Ishikawa (cell line): ENCODE results near the gene TMEM209.

Experiments used
- CEBPB ChIP-seq: IDR thresholded peaks from 2 replicates; pipeline ENCODE4 v1.6.1; 2012
- CREB1 ChIP-seq: IDR thresholded peaks from 2 replicates; pipeline ENCODE4 v1.6.1; 2012; ENCODE audit warnings: low read depth
- EGR1 ChIP-seq: IDR thresholded peaks from 2 replicates; pipeline ENCODE4 v1.6.1; 2012
- EP300 ChIP-seq: IDR thresholded peaks from 2 replicates; pipeline ENCODE4 v1.6.1; 2012; ENCODE audit warnings: borderline replicate concordance
- FOXM1 ChIP-seq: IDR thresholded peaks from 2 replicates; pipeline ENCODE4 v1.6.1; 2012; ENCODE audit warnings: low read depth, borderline replicate concordance
- NFIC ChIP-seq: IDR thresholded peaks from 2 replicates; pipeline ENCODE4 v1.6.1; 2012
- RAD21 ChIP-seq: IDR thresholded peaks from 2 replicates; pipeline ENCODE4 v1.6.1; 2012; ENCODE audit warnings: low read depth
- REST ChIP-seq: IDR thresholded peaks from 2 replicates; pipeline ENCODE4 v1.6.1; 2012; ENCODE audit warnings: low read depth, mild to moderate bottlenecking
- TAF1 ChIP-seq: IDR thresholded peaks from 2 replicates; pipeline ENCODE4 v1.6.1; 2012; ENCODE audit warnings: low read depth, mild to moderate bottlenecking
- TCF12 ChIP-seq: IDR thresholded peaks from 2 replicates; pipeline ENCODE4 v1.6.1; 2012; ENCODE audit warnings: low read depth
- TEAD4 ChIP-seq: IDR thresholded peaks from 2 replicates; pipeline ENCODE4 v1.6.1; 2012
- USF1 ChIP-seq: IDR thresholded peaks from 2 replicates; pipeline ENCODE4 v1.6.1; 2012
- YY1 ChIP-seq: IDR thresholded peaks from 2 replicates; pipeline ENCODE4 v1.6.1; 2012; ENCODE audit warnings: low read depth
- ZBTB7A ChIP-seq: IDR thresholded peaks from 2 replicates; pipeline ENCODE4 v1.6.1; 2012; ENCODE audit warnings: low read depth
- TF ChIP-seq, protein P1 (sequence below): IDR thresholded peaks from 2 replicates; pipeline ENCODE4 v1.6.1; 2012

The TMEM209 gene

GRCh38 chr7:130196476-130196875, 8.7 kb downstream of the TMEM209 start:
- no peak for TF ChIP-seq CEBPB
- no peak for TF ChIP-seq TCF12
- TF ChIP-seq REST = no peak
- no peak for TF ChIP-seq NFIC
- TF ChIP-seq YY1 = no peak
- no peak for TF ChIP-seq EP300
- TF ChIP-seq CREB1 = no peak
- no peak for TF ChIP-seq TEAD4
- no peak for TF ChIP-seq ZBTB7A
- no peak for TF ChIP-seq EGR1

DNA sequence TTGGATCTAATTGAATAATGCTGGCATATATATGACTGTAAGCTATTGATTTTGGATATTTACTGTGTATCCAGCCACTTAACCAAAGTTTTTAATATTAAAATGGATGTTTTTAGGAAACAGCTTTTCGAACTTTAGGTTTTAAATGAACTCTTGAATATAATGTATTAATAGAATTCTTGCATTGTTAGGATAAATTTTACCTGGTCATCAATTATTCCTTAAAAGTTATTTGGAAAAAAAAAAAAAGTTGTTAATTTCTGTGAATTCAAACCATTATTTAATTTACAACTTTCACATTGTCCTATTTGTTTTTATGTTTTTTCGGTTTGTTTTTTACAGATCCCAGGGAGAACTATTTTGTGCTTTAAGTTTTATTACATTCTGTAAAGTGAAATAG, 9.8 kb downstream of the TMEM209 start:
- TF ChIP-seq, protein P1, sequence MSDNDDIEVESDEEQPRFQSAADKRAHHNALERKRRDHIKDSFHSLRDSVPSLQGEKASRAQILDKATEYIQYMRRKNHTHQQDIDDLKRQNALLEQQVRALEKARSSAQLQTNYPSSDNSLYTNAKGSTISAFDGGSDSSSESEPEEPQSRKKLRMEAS = no peak
- no peak for TF ChIP-seq USF1
- TF ChIP-seq TEAD4 = no peak
- TF ChIP-seq NFIC = no peak
- TF ChIP-seq EGR1 = no peak
- no peak for TF ChIP-seq TAF1
- no peak for TF ChIP-seq RAD21
- no peak for TF ChIP-seq REST
- TF ChIP-seq CREB1 = no peak
- no peak for TF ChIP-seq TCF12
- no peak for TF ChIP-seq YY1
- TF ChIP-seq EP300 = no peak
- TF ChIP-seq FOXM1 = no peak

DNA sequence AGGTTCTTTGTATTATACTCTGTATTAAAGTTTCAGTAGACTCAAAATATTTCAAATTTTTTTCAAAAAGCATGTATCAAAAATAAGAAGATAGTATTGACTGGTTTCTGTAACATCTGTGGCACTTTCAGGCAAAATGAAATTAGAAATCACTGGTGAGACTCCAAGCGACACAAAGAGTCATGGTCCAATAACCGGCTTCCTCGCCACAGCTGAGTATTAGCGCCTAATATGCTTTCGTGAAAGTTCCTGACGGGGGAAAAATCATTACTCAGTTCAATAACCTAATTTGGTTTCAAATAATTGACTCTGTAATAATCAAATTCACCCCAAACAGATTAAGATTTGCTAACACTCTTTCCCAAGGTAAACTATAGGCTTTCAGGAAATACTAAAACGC, 13.4 kb downstream of the TMEM209 start:
- no peak for TF ChIP-seq EGR1
- TF ChIP-seq ZBTB7A = no peak
- no peak for TF ChIP-seq FOXM1
- TF ChIP-seq, protein P1 = no peak
- no peak for TF ChIP-seq YY1
- no peak for TF ChIP-seq REST
- no peak for TF ChIP-seq CEBPB
- no peak for TF ChIP-seq TEAD4
- TF ChIP-seq RAD21 = no peak
- no peak for TF ChIP-seq USF1
- TF ChIP-seq CREB1 = no peak
- no peak for TF ChIP-seq TCF12
- TF ChIP-seq TAF1 = no peak
- TF ChIP-seq EP300 = no peak
- TF ChIP-seq NFIC = no peak

DNA sequence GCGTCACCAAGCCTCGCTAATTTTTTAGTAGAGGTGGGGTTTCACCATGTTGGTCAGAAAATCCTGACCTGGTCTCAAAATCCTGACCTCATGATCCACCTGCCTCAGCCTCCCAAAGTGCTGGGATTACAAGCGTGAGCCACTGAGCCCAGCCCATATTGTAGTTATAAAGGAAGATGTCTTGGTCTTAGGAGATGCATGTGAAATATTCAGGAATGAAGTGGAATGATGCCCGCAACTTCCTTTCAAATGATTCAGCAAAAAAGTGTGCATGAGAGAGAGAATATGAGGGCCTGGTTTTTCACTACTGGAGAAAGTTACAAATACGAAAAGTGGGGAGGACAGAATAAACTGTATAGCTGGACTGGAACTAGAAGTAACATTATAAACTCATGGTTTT, 15.9 kb downstream of the TMEM209 start:
- TF ChIP-seq TAF1 (no peak), CEBPB (no peak), EGR1 (no peak), CREB1 (no peak), TEAD4 (no peak), NFIC (no peak), USF1 (no peak), REST (no peak), FOXM1 (no peak), EP300 (no peak), TCF12 (no peak), RAD21 (no peak), ZBTB7A (no peak), YY1 (no peak)
- TF ChIP-seq, protein P1 = no peak
